Thyroid gland (tissue), 4 donors: ENCODE data around the gene CD40. TPM values are rescaled to one million over a fixed set of nuclear protein-coding genes. Genes with fewer than 3 reads are reported as not detected.

ENCODE experiments used
- DNase-seq, 2 donors: peaks; one replicate each; pipeline ENCODE4 v3.0.0-alpha.2; 2019
- H3K27ac ChIP-seq, 3 donors: fragments of 200-600 bp; sonication (generic); 1 replicate in 2 of 3; 2 replicates in 1 of 3; pipeline ENCODE4 v1.5.1; 2016 to 2019; ENCODE audit warnings: mild to moderate bottlenecking in 1 of 3, moderate library complexity in 1 of 3
- H3K27me3 ChIP-seq: fragments of 200-600 bp; sonication (generic); one replicate; pipeline ENCODE4 v1.5.1; 2019
- H3K36me3 ChIP-seq, 2 donors: fragments of 200-600 bp; sonication (generic); one replicate each; pipeline ENCODE4 v1.5.1; 2016 to 2019
- H3K4me1 ChIP-seq, 2 donors: fragments of 200-600 bp; sonication (generic); one replicate each; pipeline ENCODE4 v1.5.1; 2017 to 2019
- H3K4me3 ChIP-seq, 3 donors: fragments of 200-600 bp; sonication (generic); replicated peaks in 1 of 3; 1 replicate in 2 of 3; 2 replicates in 1 of 3; pipeline ENCODE4 v1.5.1; 2016; ENCODE audit warnings: mild to moderate bottlenecking in 1 of 3
- H3K9me3 ChIP-seq: fragments of 200-600 bp; sonication (generic); one replicate; pipeline ENCODE4 v1.5.1; 2017
- CTCF ChIP-seq, 6 experiments: fragments of 200-600 bp in 3 of 6; fragments of 450-650 bp in 3 of 6; sonication (generic) in 3 of 6; IDR thresholded peaks; one replicate each; pipeline ENCODE4 v1.5.1; 2016 to 2019; ENCODE audit warnings: antibody characterized with exemption in 6 of 6, mild to moderate bottlenecking in 2 of 6, inconsistent platforms in 1 of 6, moderate library complexity in 1 of 6
- POLR2A ChIP-seq, 2 donors: fragments of 450-650 bp; IDR thresholded peaks; one replicate each; pipeline ENCODE4 v1.6.1; 2017; ENCODE audit warnings: antibody characterized with exemption in 2 of 2, mild to moderate bottlenecking in 2 of 2, moderate library complexity in 1 of 2
- WGBS, 2 donors: methylation state at CpG; one replicate each; pipeline ENCODE4 v1.1.5; 2017; 5-methylcytosine and 5-hydroxymethylcytosine counted together
- intact Hi-C: fragments of 100-400 bp; cut with DNase I; formaldehyde crosslinking; loops from one replicate; pipeline ENCODE4 v1.15.1; 2023
- total RNA-seq, 4 donors: library from RNA; depleted of rRNA; stranded (reverse); fragments of >200 nt; gene quantifications; one replicate each; pipeline ENCODE4 v1.2.3, GENCODE V29; 2016

CD40 gene
- total RNA-seq, 4 donors from 2014 or later, result 13.0 to 15.9 (median 15.0) TPM

GRCh38 chr20:46119028-46119546 lies 973 bp downstream of the CD40 start:
- TF ChIP-seq CTCF (IDR thresholded peaks at IDR 0.05) (no peak), POLR2A (IDR thresholded peaks at IDR 0.05) (no peak)
- intact Hi-C loops, result no loop called here

GRCh38 chr20:46119547-46119946 lies 1.4 kb downstream of the CD40 start:
- intact Hi-C loops, result no loop called here
- WGBS, 2 donors, result 88 to 94% methylated on average over 2 of the region's 2 CpGs
- no peak for TF ChIP-seq CTCF (IDR thresholded peaks at IDR 0.05)
- no peak for TF ChIP-seq POLR2A (IDR thresholded peaks at IDR 0.05)
- H3K27ac ChIP-seq, result peak overlapping the region in 1 of 3 donors; percentile 80
- H3K4me3 ChIP-seq, result no peak overlapping the region
- peaks cover 13 to 17% of the 10 kb centered on the region in 2 donors for H3K4me1 ChIP-seq
- no peaks in the 10 kb centered on the region for H3K9me3 ChIP-seq
- DNase-seq, result no peak
- no peaks in the 10 kb centered on the region for H3K27me3 ChIP-seq
- no peaks in the 10 kb centered on the region for H3K36me3 ChIP-seq

More at GRCh38 chr20:46119028-46119546, 973 bp downstream of the CD40 start:
- Histone ChIP-seq H3K36me3 (no peaks in the 10 kb centered on the region), H3K27me3 (no peaks in the 10 kb centered on the region), H3K4me1 (peaks cover 13 to 17% of the 10 kb centered on the region in 2 donors), H3K9me3 (no peaks in the 10 kb centered on the region), H3K4me3 (peak overlapping the region in 1 of 3 donors; percentile 23), H3K27ac (peak overlapping the region in 2 of 3 donors; percentile 75 to 80)
- DNase-seq, result peak; percentile 25 to 49
- 36 to 44% methylated on average over 2 of the region's 2 CpGs for WGBS, 2 donors

- 95 to 100% methylated on average over 2 of the region's 2 CpGs for WGBS, 2 donors
- Histone ChIP-seq H3K4me3 (no peak overlapping the region), H3K36me3 (no peaks in the 10 kb centered on the region), H3K4me1 (peaks cover 13 to 17% of the 10 kb centered on the region in 2 donors), H3K27me3 (no peaks in the 10 kb centered on the region), H3K27ac (no peak overlapping the region), H3K9me3 (no peaks in the 10 kb centered on the region)
- no peak for DNase-seq
- intact Hi-C loops, result no loop called here
- TF ChIP-seq CTCF (IDR thresholded peaks at IDR 0.05), result no peak
- TF ChIP-seq POLR2A (IDR thresholded peaks at IDR 0.05), result no peak
These were observed 2.0 kb downstream of the CD40 start for GRCh38 chr20:46120136-46120535.

GRCh38 chr20:46121184-46121930 lies 3.2 kb downstream of the CD40 start:
- Histone ChIP-seq H3K9me3 (no peaks in the 10 kb centered on the region), H3K27me3 (no peaks in the 10 kb centered on the region), H3K4me3 (no peak overlapping the region), H3K36me3 (no peaks in the 10 kb centered on the region), H3K4me1 (peaks cover 13 to 17% of the 10 kb centered on the region in 2 donors), H3K27ac (no peak overlapping the region)
- WGBS, 2 donors, result 54 to 63% methylated on average over 2 of the region's 2 CpGs
- TF ChIP-seq CTCF (IDR thresholded peaks at IDR 0.05) (no peak), POLR2A (IDR thresholded peaks at IDR 0.05) (no peak)
- no peak for DNase-seq
- intact Hi-C loops, result no loop called here

GRCh38 chr20:46122071-46122470 lies 4.0 kb downstream of the CD40 start:
- Histone ChIP-seq H3K27ac (no peak overlapping the region), H3K27me3 (no peaks in the 10 kb centered on the region), H3K9me3 (no peaks in the 10 kb centered on the region), H3K4me1 (peaks cover 13 to 17% of the 10 kb centered on the region in 2 donors), H3K36me3 (no peaks in the 10 kb centered on the region), H3K4me3 (no peak overlapping the region)
- no peak for DNase-seq
- intact Hi-C loops, result no loop called here
- 67 to 85% methylated on average over 11 of the region's 11 CpGs for WGBS, 2 donors
- TF ChIP-seq POLR2A (IDR thresholded peaks at IDR 0.05) (no peak), CTCF (IDR thresholded peaks at IDR 0.05) (no peak)
